ENCODE results near the gene LYPD8.
"Not testable (repeated sequence)": the region's sequence is repeated elsewhere in the genome, so short reads cannot be mapped to it uniquely, and the experiment has no call there.

Gene LYPD8, protein sequence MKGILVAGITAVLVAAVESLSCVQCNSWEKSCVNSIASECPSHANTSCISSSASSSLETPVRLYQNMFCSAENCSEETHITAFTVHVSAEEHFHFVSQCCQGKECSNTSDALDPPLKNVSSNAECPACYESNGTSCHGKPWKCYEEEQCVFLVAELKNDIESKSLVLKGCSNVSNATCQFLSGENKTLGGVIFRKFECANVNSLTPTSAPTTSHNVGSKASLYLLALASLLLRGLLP

DNA sequence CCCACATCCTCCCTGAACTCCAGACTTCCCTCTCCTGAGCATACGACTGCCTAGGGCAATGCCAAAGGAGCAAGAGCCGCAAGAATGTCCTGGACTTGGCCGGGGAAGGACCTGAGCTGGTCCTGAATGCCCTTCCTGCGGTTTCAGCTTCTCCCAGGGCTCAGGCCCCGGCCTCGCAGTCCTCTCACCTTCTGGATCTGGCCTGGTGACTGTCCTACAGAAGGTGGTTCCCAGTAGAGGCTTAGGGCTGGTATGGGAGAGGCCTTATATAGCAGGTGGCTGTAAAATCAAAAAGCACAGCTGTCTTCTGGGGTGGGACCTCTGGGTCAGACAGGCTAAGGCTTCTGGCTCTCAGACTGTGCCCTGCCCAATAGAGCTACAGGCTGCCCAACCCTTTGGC is at the start of gene LYPD8:
Gene LYPD8 (minus strand): TSS at position 243 of the 400 bp plus-strand sequence. CDS start 4,678 bp downstream, outside the sequence.
- peak in 1 of 2 donors; percentile 10 for ATAC-seq

DNA sequence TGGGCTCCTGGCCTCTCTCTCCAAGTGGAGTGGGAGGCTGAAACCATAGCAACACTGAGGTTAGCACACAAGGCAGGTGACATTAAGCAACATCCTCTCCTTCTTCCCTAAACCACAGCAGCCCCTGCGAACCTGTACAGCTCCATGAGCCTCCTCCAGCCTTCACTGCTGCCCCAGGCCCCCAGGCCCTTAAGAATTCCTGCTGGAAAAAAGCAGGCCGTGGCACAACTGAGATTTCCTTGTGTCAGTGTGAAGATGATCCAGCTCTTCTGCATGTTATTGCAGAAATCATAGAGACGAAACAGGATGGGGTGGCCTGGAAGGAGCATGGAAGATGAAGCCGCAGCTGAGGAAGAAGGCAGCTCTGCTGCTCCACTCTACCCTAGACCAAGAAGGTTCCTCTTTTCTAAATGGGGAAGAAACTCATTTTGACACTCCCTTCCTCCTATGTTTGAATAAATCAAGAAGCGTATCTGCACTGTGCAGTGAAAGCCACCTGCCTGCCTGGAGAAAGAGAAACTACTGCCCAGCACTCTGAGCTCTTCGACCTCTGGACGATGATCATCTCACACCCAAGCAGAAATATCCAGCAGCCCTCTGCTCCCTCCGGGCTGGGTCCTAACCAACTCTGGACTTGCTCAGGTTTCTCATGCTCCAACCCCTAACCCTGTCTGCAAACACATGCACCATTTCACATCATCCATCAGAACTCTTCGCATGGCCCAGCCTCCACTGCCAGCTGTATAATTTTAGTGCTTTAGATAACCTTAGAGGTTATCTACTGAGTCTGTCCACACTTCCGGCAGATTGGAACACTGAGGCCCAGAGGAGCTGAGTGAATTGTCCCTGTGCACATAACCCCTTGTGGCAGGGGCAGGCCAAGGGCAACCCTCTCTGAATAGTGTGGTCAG is 49.5 kb upstream of the LYPD8 start:
- peak; percentile 42 to 48 for ATAC-seq

DNA sequence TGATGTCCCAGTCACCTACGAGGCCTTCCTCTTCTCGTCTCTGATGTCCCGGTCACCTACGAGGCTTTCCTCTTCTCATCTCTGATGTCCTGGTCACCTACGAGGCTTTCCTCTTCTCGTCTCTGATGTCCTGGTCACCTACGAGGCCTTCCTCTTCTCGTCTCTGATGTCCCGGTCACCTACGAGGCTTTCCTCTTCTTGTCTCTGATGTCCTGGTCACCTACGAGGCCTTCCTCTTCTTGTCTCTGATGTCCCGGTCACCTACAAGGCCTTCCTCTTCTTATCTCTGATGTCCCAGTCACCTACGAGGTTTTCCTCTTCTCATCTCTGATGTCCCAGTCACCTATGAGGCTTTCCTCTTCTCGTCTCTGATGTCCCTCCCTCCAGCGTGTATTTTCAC is 47.9 kb upstream of the LYPD8 start:
- ATAC-seq = not testable (repeated sequence)

DNA sequence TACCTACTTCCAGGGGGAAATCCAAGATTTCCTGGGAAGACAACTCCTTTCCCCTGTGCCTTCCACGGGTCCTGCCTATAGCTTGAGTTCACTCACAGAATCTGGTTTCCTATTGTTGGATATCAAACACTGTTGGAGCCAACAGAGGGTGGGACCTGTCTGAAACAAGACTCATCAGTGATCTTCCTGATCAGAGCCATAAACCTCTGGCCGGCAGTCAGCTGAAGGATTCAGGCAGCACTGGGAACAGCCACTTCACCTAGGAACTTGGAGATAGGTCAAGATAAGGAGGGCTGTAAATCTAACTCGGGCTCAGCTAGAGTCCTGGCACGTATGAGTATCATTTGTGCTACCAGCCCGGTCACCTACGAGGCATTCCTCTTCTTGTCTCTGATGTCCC is 46.9 kb upstream of the LYPD8 start:
- no peak for ATAC-seq

DNA sequence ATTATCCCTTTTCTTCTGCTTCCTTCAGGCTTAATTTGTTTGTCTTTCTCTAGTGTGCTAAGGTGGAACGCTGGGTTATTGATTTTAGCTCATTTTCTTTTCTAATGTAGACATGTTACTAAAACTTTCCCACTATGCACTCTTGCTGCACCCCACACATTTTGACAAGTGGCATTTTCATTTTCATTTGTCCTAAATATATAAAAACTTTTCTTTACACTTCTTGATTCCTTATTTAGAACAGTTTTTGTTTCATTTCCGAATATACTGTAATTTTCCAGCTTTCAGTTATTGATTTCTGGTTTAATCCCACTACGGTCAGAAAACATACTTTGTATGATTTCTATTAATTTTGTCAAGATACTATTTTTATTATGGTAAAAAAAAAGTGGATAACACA is 44.9 kb upstream of the LYPD8 start:
- no peak for ATAC-seq

DNA sequence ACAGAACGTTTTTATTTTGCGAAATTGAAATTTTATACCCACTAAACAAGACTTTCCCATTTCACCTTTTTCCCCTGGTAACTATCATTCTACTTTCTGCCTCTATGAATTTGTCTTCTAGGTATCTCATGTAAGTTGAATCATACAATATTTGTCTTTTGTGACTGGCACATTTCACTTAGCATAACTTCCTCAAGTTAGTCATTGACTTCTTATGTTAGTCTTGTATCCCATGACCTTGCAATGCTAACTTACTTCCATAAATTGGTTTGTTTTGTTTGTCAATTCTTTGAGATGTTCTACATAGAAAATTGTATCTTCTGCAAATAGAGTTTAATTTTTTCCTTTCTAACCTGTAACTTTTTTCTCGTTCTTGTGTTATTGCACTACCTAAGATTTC is 43.2 kb upstream of the LYPD8 start:
- no peak for ATAC-seq

DNA sequence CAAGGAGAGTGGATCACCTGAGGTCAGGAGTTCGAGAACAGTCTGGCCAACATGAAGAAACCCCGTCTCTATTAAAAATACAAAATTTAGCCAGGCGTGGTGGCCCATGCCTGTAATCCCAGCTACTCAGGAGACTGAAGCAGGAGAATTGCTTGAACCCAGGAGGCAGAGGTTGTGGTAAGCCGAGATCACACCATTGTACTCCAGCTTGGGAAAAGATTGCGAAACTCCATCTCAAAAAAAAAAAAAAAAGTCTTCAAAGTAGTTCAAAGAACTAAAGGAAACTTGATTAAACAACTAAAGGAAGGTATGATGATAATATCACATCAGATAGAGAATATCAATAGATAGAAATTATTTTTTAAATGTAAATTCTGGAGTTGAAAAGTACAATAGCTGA is 39.1 kb upstream of the LYPD8 start:
- ATAC-seq = not testable (repeated sequence)

DNA sequence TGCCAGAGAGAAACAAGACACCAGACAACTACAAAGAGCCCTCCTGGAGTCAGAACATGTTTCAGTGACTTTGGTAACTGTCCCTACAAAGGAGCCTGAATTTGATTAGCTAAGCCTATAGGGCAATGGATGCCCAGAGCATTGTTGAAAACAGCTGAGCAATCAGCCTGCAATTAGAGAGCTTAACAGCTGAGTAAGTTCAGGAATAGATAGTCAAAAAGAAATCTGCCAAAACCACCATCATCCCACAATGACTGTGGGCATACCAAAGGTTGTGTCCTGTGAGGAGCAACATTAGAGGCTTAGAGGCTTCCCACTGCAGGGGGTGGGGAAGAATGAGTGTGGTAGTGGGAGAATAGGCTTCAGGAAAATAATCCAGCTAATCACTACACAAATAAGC is 38.0 kb upstream of the LYPD8 start:
- peak; percentile 28 to 48 for ATAC-seq

DNA sequence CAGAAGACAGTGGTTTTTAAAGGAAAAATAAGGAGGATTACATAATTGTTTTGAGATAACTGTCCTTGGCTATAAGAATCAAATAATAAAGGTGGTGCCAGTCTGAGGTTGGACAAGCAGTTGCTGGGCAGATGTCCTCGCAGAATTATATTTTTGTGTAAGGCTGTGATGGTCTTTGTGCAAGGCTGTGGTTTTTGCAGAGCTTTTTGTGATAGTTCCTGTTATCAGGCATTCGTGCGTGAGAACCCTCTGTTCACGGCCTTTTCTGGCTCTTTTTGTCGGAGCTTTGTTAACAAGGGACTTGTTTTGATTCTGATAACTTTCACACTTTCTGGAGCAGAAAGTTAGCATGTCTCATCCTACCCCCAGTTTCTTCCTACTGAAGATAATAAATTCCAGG is 36.8 kb upstream of the LYPD8 start:
- ATAC-seq = no peak

DNA sequence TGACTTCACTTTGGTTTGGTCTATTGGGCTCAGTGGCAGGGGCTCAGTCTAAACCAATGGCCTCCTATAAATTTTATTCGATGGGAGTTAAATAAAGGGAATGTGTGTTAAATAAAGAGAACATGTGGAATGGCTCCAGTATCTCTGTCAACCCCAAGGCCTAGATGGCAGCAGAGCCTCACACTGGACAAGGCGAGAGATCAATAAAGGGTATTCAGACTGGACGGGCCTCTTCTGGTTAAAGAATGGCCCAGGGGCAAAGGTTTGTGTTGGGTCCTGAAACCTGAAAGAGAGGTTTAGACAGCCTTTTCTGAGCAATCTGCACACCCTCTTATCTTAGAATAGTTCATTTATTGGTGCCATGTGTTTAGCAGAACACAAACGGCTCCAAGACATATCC is 35.5 kb upstream of the LYPD8 start:
- ATAC-seq = no peak

DNA sequence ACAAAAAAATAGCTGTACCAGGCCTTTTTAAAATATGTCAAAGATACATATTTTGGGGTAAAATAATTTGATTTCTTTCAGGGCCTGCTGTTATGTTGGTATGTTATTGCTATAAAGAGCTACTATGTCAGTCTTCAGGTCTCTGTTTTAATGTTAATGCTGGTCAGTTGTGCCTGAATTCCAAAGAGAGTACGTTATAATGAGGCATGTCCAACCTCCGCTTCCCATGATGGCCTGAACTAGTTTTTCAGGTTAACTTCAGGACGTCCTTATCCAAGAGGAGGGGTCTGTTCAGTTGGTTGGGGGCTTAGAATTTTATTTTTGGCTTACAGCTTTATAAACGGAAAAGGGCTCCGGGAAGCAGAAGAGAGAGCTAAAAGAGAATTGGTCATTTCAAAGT is 34.9 kb upstream of the LYPD8 start:
- no peak for ATAC-seq

DNA sequence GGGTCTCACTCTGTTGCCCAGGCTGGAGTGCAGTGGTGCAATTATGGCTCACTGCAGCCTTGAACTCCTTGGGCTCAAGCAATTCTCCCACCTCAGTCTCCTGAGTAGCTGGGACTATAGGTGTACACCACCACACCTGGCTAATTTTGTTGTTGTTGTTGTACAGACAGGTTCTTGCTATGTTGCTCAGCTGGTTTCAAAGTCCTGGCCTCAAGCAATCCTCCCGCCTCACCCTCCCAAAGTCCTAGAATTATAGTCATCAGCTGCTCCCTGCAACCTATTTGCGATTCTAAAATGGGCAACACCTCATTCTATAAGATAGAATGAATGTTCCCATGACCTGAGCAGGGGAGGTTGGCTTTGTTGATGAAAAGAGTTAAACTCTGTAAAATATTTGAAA is 33.8 kb upstream of the LYPD8 start:
- ATAC-seq = not testable (repeated sequence)

DNA sequence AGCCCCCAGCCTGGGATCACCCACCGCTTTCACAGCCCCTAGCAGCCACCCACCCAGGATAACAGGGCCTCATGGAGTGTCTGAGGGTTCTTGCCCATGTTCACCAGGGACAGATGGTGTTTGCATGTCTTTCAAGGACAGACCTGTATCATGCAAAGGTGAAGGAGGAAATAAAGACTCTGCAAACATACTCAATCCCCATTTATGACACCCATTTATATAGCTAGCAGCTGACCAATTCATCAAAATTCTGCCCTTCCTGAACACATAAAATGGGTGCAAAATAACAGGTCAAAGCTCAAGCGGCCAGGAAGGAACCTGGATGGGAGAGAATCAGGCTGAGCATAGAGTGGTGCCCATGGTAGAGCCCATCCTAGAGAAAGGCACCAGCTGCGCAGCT is 32.8 kb upstream of the LYPD8 start:
- no peak for ATAC-seq

DNA sequence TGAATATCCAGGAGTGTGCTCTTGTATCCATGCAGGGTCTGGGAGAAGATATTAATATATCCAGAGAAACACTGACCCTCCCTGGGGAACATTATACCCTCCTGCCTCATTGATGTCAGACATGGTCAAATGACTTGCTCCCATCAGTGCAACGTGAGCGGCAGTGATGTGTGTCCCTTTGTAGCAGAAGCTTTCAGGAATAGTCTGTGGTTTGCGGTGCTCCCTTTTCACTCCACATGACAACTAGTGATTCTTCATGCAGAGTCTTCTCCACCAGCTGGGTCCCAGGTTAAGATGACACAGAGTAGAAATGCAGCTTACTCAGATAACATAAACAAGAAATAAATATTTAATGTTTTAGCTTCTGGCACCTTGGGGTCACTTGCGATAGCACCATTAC is 31.9 kb upstream of the LYPD8 start:
- no peak for ATAC-seq

DNA sequence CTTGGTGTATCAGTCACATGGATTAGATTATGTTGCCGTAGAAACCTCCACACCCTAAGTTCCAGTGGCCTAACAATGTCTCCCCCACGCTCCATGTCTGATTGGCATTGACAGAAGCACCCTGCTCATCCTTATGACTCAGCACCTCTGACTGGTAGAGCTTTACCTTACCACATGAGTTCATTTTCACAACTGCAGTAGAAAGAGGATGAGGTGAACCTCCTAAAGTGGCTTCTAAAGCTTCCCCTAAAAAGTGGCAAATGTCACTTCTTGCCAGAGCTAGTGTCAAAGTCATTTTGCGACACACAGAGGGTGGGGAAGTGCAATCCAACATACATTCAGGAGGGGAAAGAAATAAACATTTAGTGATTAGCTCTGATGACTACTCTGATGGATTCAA is 30.6 kb upstream of the LYPD8 start:
- no peak for ATAC-seq

DNA sequence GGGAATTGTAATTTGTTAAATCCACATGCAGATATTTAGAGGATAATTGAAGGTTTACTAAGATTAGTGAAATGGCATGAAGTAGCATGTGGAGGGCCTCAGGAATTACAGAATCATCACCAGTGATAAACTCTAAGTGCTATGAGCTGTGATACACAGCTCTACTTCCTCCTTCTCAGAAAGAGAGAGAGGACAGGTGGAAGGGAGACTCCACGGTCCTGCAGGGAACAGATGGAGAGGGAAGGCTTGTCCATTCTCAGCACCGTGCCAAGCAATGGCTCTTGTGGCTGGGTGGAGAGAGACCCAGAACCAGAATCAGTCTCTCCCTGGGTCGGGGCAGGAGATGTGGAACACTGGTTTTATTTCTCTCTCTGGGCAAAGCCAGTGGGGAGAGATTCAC is 27.8 kb upstream of the LYPD8 start:
- no peak for ATAC-seq

DNA sequence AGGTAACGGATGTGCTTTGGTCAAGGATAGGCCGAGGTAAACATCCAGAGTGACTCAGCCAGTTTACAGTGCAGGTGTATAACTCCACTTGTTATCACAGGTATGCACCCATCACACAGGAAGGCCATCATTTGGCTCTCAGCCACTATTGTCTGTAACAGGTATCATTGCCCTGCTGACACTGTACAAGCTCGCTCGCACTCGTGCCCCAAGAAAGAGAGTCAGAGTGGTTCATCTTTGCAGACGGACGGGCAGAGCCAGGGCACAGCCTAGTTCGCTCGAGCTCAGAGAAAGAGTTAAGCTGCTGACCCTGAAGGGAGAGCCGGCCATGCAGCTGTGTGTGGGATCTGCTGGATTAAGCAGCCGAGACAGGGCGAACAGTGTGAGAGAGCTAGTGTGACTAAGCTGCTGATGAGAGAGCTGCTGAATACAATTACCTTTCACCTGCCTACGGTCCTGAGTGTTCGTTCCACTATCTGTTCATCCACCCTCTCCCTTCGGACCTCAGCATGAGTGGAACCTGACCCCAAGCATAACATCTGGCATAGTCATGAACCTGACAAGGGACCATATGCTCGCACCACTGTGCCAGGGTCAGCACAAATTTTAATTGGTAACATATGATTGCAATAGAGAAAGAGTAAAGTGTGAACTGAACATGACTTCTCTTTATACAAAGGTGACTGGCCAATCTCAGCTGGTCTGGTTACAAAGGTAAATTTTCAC is 27.0 kb upstream of the LYPD8 start:
- ATAC-seq = no peak

DNA sequence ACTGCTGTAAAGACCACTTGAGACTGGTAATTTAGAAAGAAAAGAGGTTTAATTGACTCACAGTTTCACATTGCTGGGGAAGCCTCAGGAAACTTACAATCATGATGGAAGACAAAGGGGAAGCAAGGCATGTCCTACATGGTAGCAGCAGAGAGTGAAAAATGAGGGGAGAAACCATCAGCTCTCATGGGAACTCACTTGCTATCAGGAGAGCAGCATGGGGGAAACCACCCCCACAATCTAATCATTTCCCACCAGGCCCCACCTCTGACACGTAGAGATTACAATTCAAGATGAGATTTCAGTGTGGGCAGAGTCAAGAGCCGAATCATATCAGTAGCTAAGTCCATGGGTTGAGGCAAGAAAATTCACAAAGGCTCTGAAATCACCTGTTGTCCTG is 23.8 kb upstream of the LYPD8 start:
- peak in 1 of 2 donors; percentile 35 for ATAC-seq

DNA sequence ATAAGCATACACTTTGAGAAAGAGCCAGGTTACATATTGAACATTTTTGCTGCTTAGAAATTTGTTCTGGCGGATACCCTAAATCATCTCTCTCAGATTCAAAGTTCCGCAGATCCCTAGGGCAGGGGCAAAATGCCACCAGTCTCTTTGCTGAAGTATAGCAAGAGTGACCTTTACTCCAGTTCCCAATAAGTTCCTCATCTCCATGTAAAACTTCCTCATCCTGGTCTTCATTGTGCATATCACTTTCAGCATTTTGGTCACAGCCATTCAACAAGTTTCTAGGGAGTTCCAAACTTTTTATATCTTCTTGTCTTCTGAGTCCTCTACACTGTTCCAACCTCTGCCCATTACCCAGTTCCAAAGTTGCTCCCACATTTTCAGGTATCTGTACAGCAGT is 23.3 kb upstream of the LYPD8 start:
- ATAC-seq = no peak

DNA sequence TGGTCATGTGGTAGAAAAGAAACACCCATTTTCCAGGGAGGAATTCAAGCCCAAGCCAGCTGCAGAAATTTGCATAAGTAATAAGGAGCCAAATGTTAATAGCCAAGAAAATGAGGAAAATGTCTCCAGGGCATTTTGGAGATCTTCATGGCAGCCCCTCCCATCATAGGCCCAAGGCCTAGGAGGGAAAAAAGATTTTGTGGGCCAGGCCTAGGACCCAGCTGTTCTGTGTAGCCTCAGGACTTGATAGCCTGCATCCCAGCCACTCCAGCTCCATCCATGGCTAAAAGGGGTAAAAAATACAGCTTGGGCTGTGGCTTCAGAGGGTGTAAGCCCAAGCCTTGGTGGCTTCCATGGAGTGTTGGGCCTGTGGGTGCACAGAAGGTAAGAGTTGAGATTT is 21.4 kb upstream of the LYPD8 start:
- no peak for ATAC-seq

DNA sequence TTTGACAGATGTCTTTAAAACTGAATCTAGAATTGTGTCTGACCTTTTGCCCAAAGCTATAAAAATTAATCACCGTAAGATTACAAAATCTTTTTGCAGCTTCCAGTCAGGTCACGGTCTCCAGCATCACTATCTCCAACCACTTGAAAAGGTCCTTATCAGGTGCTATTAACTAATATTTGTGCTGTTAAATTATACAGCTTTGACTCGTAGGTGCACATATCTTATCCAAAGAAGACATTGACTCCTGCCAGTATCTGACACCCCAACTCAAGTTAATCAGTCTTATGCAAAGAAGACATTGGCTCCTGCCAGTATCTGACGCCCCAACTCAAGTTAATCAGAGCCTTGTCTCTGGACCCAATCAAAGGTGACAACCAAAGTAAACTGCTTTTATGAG is 19.9 kb upstream of the LYPD8 start:
- ATAC-seq = no peak

DNA sequence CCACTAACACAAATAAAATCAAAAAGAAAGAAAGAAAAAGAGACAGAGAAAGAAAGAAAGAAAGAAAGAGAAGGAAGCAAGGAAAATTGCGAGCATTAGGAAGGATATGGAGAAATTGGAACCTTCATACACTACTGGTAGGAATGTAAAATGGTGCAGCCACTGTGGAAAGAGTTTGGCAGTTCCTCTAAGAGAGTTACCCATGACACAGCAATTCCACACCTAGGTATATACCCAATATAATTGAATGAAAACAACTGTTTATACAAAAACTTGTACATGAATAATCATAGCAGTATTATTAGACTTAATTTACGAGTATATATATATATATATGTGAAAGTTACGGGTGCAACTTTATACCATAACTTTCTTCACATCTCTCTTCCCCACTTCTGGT is 4.1 kb upstream of the LYPD8 start:
- ATAC-seq = no peak

DNA sequence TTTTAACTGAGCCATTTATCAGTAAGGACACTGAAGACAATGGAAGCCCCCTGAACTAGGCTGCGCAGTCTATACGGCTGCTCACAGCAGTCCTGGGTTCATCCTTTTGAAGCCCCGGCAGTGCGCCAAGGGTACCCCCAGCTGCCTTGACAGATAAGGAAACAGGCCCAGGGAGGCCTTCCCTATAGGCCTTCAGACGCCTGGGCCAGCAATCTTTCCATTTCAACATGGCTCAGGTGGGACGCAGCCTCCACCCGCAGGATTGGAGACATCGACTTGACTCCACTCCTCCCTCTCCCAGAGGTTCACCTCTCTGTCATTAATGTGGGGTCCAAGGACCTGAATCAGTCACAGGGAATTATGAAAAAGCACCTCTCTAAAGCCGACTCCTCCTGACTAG is 2.8 kb upstream of the LYPD8 start:
- no peak for ATAC-seq

DNA sequence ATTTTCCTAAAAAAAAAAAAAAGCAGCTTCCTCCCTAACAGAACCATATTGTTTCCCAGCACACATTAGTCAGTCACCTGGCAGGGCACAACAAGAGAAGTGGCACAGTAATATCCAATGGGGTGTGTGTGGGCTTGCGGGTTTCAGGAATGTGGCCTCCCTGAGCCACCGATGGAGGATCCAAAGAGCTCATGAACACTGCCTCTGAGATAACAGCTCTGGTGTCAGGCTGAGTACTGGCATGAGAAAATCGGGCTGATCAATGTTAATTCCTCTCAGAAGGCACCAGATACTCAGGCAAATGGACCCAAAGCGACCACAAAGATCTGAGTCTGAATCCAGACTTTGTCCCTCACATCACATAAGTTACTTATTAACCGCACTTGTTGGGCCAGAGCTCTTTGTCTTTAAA is 2.2 kb upstream of the LYPD8 start:
- no peak for ATAC-seq

All from activated CD4-positive, CD25-positive, alpha-beta regulatory T cell treated with anti-CD3 and anti-CD28 coated beads, Interleukin-2, amount 50 U/mL, for 24 hours (primary cell).